NCI-H1694 (cell line): ENCODE results near the gene ABL1.

ENCODE experiments used
- DNase-seq: peaks from one replicate; lab custom pipeline; 2025; lab: John Stamatoyannopoulos, UW

ABL1 gene

DNA sequence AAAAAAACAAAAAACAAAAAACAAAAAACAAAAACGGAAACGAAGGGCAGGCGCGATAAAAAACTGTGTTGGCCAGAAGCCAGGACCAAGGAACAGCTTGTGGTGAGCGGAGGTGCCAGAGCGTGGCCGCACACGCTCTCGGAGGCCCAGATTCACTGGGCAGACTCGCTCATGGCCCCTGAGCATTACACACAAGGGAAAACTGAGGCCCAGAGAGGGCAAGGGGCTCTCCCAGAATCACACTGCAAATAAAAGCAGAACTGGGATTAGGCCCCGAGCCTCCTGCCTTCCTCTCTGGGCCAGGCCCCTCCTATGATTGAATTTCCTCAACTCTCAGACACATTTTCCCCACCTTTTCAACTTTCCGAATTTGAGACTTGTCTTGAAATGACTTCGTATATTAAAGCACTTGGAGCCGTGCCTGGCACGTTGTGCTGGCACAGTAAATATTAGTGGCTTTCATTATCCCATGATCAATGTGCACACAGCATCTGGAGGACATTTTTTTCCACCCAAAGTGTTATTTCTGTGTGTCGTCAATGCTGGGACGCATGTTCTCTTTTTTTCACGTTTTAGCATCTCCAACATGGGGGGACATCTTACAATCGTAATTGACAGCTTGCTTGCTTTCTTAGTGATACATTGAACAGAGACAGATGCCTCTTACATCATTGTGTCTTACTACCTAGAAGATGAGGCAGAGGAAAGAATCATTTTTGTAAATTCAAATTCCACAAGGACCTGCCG is 96.6 kb downstream of the ABL1 start:
- DNase-seq, result no peak

DNA sequence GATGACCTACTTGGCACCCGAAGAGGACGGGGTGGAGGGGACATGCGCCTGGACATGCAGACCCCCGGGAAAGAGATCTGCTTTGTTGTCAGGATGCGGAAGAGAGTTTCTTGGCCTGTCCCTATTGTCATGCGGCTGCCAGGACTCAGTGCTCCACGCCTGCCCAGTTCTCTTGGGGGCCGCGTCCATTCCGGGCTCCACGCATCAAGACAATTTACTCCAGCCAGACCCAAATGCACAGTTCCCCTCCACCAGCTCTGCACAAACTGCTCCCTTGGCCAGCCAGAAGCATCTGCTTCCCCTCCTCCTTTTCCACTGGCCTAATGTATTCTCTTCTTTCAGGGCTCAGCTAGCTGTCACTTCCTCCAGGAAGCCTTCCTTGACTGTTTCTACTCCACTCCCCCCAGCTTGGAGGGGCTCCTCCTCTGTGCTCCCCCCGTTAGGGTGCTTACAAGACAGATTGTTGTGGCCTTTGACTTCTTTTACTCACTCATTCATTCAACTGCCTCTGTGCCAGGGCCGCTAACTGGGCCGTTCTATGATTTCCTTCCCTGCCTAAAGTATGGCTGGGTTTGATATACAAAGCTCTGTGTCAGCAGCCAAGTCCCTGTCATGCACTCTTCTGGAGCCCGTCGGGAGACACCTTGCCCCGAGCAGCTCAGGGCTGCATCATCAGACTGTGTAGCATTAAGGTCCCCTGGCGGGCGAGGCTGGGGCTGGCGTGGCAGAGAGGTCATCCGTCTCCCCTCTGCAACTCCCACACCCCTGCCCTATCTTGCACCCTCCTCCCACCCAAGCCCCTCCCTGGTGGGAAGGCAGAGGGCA is 97.4 kb downstream of the ABL1 start:
- DNase-seq, result no peak

DNA sequence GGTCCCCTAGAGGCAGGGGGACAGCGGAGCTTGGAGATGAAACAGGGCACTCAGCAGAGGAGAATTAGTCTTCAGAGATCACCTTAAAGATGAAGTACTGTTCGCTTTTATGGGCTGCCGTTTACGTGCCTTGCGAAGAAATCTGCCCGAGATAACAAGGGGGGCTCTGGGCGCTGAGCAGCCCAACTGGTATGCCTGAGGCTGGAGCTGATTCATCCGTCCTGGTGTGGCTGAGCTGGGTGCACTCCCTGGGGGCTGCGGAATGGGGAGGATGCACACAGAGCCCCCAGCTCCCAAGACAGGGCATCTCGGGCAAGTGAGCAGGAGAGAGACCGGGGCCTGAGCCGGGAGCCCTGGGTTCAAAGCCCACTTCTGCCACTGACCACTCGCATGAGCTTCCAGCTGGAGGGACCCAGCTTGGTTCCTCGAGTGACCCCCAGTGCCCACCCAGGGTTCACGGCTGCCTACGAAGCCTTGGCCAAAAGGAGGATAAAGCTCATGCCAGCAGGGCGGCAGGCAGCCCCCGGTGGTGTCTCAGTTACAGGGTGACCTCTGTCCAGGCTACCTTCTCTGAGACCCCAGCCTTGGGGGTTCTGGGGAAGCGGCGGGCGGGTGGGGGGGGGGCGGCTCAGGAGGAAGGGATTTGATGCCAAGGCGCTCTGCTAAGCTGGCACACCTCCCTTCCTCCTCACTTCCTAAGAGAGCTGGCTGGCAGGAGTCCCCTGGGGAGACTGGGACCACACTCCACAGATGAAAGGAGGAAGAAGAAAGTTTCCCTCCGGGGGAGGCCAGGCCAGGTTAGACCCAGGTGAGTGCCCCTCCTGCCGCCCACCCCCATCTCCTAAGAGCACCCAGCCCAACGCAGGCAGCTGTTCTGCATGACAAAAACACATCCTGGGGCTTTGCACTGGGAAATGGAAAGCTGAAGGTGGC is 98.3 kb downstream of the ABL1 start:
- DNase-seq, result no peak

DNA sequence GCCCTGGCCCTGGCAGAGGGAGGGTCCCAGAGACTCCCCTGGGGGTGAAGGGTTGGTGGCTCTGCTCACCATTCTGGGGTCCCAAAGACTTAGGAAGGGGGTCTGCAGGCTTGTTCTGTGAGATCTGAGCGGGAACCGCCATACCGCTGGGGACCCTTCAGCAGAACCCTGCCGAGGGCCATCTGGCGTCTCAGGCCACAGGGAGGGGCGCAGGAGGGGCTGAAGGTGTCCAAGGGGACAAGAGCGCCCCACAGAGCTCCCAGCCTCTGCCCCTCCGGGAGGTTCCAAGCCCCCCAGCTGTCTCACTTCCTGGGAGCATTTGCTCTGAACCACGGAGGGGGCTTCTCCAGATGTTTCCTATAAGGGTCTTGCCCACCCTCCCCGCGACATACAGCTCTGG is 99.2 kb downstream of the ABL1 start:
- no peak for DNase-seq

DNA sequence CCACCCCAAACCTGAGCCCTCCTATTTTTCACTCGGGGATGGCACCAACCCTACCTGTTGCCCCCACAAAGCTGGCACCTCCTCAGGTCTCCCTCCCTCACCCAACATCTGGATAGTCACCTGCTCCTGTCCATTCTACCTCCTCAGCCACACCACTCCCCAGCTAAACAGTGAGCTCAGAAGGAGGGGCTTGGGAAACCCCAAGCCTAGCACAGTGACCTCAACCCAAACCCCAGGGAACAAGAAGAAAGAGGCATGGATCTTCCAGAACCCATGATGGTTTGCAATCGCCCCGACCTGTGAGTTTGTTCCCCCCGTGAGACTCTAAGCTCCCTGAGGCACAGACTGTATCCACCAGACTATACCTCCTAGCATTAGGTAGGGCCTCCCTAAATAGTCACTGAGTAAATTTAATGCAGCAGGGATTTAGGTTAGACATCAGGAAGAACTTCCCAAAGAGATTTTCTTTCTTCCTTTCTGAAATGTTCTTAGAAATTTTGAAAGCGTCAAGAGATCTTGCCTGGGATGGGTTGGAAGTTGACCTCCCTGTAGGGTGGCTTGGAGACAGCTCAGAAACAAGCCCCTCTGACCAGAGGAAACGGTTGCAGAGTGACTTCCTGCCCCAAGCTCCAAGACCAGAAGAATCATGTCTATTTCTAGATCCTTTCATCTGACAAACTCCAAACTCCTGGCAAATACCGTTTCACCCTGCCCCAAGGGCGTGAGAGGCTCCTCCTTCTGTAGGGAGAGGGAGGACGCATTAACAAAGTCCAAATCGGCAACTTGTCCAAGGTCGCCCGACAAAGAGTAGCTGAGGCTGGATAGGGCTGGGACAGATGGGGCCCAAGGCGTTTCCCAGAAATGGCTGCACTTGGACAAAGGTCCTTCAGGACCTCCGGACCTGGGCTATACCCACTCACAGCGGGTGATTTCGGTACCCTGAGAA is 99.9 kb downstream of the ABL1 start:
- no peak for DNase-seq

DNA sequence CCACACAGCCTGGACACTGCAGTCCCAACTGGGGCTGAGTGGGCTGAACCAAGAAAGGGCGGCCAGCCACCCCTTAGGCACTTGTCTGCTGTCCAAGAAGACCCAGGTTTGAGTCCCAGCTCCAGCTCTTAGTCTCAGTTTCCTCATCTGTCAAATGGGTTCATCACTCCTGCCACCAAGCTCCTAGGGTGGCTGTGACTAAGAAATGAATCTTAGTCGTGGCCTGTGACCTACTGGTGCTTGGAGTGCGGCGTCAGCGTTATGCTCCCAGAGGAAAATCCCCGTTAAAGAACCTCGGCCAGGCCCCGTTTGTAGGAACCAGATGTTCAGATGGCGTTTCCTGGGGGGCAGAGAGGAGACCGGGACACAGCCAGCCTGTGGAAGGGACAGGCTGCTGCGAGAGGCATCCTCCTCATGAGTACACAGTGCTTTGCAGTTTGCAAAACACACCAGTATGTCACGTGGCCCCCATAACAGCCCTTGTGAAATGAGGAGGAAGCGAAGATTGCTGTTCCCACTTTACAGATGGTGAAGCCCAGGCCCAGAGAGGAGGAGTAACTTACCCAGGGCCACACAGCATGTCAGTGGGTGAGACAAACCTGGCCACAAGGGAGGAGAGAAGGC is 100.7 kb downstream of the ABL1 start:
- no peak for DNase-seq

DNA sequence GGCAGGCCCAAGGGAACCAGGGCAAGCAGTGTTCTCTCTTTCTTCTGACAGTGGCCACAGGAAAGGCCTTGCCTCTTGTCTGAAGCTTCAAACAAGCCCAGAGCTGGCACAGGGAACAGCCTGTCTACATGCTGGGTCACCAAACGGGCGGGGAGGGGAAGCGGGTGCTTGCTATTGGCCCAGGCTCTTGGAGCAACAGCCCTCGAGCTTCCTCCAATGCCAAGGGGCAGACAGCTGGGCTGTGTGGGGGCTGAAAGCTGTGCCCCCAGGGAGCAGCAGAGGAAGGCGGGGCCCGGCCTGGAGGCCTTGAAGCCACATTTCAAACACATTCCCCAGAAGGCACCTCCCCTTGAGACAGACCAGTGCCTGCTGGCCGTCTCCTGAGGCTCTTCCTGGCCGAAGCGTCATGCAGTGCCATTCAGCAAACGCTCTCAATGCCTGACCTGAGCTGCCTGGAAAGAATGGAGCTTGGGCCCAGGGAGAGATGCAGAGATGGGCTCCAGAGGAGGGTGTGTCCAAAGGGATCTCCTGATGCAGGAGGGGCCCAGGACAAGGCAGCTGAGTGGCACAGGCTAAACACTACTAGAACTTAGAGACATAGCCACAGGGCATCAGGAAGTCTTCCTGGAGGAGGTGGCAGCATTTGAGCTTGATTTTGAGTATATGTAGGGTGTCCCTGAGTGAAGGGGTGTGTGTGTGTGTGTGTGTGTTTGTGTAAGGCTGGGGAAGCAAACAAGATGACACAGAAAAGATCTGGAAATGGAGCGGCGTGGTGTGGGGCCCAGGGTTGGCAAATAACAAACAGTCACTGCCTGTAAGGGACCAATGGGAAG is 101.4 kb downstream of the ABL1 start:
- peak; percentile 54 for DNase-seq
